ENCODE measurements around the gene GLS2. TPM values are rescaled to one million over a fixed set of nuclear protein-coding genes. Genes with fewer than 3 reads are reported as not detected.

The GLS2 gene
- total RNA-seq, 1 experiment from 2014 or later = 14.8 TPM

- DNase-seq (ENCODE audit: low spot score) = peak; percentile 79
- ChIA-PET CTCF (interaction anchor here (0.6 to 1.7 kb wide), 17 partner anchors 8 to 174 kb away, joined by 3 to 18 read pairs (median 4); partner anchors contain the start of gene GLS2), POLR2A (interaction anchor here (0.5 to 2.3 kb wide), 11 partner anchors 16 to 1121 kb away, joined by 3 to 8 read pairs (median 4); partner anchors contain the start of gene RNF41)
- TF ChIP-seq, protein P1, sequence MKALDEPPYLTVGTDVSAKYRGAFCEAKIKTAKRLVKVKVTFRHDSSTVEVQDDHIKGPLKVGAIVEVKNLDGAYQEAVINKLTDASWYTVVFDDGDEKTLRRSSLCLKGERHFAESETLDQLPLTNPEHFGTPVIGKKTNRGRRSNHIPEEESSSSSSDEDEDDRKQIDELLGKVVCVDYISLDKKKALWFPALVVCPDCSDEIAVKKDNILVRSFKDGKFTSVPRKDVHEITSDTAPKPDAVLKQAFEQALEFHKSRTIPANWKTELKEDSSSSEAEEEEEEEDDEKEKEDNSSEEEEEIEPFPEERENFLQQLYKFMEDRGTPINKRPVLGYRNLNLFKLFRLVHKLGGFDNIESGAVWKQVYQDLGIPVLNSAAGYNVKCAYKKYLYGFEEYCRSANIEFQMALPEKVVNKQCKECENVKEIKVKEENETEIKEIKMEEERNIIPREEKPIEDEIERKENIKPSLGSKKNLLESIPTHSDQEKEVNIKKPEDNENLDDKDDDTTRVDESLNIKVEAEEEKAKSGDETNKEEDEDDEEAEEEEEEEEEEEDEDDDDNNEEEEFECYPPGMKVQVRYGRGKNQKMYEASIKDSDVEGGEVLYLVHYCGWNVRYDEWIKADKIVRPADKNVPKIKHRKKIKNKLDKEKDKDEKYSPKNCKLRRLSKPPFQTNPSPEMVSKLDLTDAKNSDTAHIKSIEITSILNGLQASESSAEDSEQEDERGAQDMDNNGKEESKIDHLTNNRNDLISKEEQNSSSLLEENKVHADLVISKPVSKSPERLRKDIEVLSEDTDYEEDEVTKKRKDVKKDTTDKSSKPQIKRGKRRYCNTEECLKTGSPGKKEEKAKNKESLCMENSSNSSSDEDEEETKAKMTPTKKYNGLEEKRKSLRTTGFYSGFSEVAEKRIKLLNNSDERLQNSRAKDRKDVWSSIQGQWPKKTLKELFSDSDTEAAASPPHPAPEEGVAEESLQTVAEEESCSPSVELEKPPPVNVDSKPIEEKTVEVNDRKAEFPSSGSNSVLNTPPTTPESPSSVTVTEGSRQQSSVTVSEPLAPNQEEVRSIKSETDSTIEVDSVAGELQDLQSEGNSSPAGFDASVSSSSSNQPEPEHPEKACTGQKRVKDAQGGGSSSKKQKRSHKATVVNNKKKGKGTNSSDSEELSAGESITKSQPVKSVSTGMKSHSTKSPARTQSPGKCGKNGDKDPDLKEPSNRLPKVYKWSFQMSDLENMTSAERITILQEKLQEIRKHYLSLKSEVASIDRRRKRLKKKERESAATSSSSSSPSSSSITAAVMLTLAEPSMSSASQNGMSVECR (CRISPR knock-in tag; IDR thresholded peaks at IDR 0.05; ENCODE audit: borderline replicate concordance) = no peak
- TF ChIP-seq, protein P2, sequence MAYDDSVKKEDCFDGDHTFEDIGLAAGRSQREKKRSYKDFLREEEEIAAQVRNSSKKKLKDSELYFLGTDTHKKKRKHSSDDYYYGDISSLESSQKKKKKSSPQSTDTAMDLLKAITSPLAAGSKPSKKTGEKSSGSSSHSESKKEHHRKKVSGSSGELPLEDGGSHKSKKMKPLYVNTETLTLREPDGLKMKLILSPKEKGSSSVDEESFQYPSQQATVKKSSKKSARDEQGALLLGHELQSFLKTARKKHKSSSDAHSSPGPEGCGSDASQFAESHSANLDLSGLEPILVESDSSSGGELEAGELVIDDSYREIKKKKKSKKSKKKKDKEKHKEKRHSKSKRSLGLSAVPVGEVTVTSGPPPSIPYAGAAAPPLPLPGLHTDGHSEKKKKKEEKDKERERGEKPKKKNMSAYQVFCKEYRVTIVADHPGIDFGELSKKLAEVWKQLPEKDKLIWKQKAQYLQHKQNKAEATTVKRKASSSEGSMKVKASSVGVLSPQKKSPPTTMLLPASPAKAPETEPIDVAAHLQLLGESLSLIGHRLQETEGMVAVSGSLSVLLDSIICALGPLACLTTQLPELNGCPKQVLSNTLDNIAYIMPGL (CRISPR knock-in tag; IDR thresholded peaks at IDR 0.05) = no peak
- TF ChIP-seq GTF2I (CRISPR knock-in tag; conservative IDR thresholded peaks at IDR 0.05) = no peak
- TF ChIP-seq ZNF671 (CRISPR knock-in tag; IDR thresholded peaks at IDR 0.05) = no peak
- TF ChIP-seq NFATC4 (CRISPR knock-in tag; IDR thresholded peaks at IDR 0.05) = no peak
- no peak for TF ChIP-seq FOXJ3 (CRISPR knock-in tag; IDR thresholded peaks at IDR 0.05; ENCODE audit: borderline replicate concordance)
- no peak for TF ChIP-seq CREB1 (CRISPR knock-in tag; IDR thresholded peaks at IDR 0.05)
- no peak for TF ChIP-seq ESRRA (CRISPR knock-in tag; IDR thresholded peaks at IDR 0.05; ENCODE audit: borderline replicate concordance)
- H3K27ac Mint-ChIP-seq = peak within 1 kb of the TSS; percentile 88
- peak; percentile 95 for ATAC-seq
- H3K4me1 Mint-ChIP-seq = peaks cover 37% of the 10 kb centered on the region
- H3K4me3 Mint-ChIP-seq = peak within 1 kb of the TSS; percentile 87
- no peaks in the 10 kb centered on the region for H3K27me3 Mint-ChIP-seq (ENCODE audit: low read depth)
- H3K36me3 Mint-ChIP-seq = no peaks in the 10 kb centered on the region
- no peaks in the 10 kb centered on the region for H3K9me3 Mint-ChIP-seq
Measured at GRCh38 chr12:56521590-56522371, 33.8 kb upstream of the GLS2 start, which contains the start of gene RBMS2. Gene RBMS2 (plus strand): TSS chr12:56521820. CDS start chr12:56522024, 204 bp downstream.

- no peak for DNase-seq (ENCODE audit: low spot score)
- ATAC-seq = no peak
- no peaks in the 10 kb centered on the region for H3K36me3 Mint-ChIP-seq
- CTCF ChIA-PET = interaction anchor here (0.6 to 1.7 kb wide), 14 partner anchors 8 to 174 kb away, joined by 3 to 18 read pairs (median 4); partner anchors contain the start of gene GLS2
- TF ChIP-seq, protein P3, sequence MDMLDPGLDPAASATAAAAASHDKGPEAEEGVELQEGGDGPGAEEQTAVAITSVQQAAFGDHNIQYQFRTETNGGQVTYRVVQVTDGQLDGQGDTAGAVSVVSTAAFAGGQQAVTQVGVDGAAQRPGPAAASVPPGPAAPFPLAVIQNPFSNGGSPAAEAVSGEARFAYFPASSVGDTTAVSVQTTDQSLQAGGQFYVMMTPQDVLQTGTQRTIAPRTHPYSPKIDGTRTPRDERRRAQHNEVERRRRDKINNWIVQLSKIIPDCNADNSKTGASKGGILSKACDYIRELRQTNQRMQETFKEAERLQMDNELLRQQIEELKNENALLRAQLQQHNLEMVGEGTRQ (CRISPR knock-in tag; IDR thresholded peaks at IDR 0.05) = no peak
- no peak for TF ChIP-seq GTF2I (CRISPR knock-in tag; conservative IDR thresholded peaks at IDR 0.05)
- TF ChIP-seq ZBTB43 (CRISPR knock-in tag; IDR thresholded peaks at IDR 0.05) = no peak
- H3K4me3 Mint-ChIP-seq = peak overlapping the region; percentile 87
- H3K9me3 Mint-ChIP-seq = no peaks in the 10 kb centered on the region
- H3K27ac Mint-ChIP-seq = peak overlapping the region; percentile 80
- H3K4me1 Mint-ChIP-seq = peaks cover 32% of the 10 kb centered on the region
- no peaks in the 10 kb centered on the region for H3K27me3 Mint-ChIP-seq (ENCODE audit: low read depth)
- POLR2A ChIA-PET = interaction anchor here (0.6 to 2.3 kb wide), 10 partner anchors 15 to 402 kb away, joined by 3 to 8 read pairs (median 4); partner anchors contain the start of gene RNF41
Measured at GRCh38 chr12:56521209-56521589, 33.2 kb upstream of the GLS2 start.

DNA sequence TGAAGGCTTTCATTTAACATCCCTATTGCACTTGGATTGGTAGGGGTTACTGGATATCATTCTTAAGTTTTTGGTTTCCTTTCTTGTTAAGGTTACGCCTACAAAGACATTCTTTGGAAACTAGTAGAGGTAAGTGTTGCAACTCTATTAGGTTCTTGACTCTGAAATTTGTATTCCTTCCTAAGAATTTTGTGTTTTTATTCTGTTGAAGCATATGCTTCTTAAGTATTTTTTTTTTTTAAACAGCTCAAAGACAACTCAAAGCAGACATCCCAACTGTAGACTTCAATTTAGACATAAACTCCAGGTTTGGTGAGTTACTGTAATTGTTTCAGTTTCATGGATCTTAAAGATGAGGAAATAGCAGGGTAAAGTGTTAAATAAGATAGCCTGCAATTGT lies 32.5 kb upstream of the GLS2 start:
- no peaks in the 10 kb centered on the region for H3K36me3 Mint-ChIP-seq
- no peak for ATAC-seq
- peak overlapping the region; percentile 87; the same call in 1 of the 2 replicates for H3K4me3 Mint-ChIP-seq
- ChIA-PET POLR2A (interaction anchor here (1.4 to 2.3 kb wide), 2 partner anchors 109 to 116 kb away, joined by 6 to 8 read pairs; no protein-coding TSS in a partner anchor), CTCF (interaction anchor here (1.3 to 1.7 kb wide), 6 partner anchors 32 to 116 kb away, joined by 3 to 6 read pairs (median 4); partner anchors contain the start of gene GLS2)
- H3K9me3 Mint-ChIP-seq = no peaks in the 10 kb centered on the region
- no peaks in the 10 kb centered on the region for H3K27me3 Mint-ChIP-seq (ENCODE audit: low read depth)
- H3K27ac Mint-ChIP-seq = no peak overlapping the region
- H3K4me1 Mint-ChIP-seq = peaks cover 32% of the 10 kb centered on the region
- no peak for DNase-seq (ENCODE audit: low spot score)
- TF ChIP-seq CREM (CRISPR knock-in tag; IDR thresholded peaks at IDR 0.05) (no peak), IRF1 (CRISPR knock-in tag; IDR thresholded peaks at IDR 0.05) (no peak), CTCF (IDR thresholded peaks at IDR 0.05) (no peak), ZNF263 (CRISPR knock-in tag; IDR thresholded peaks at IDR 0.05; ENCODE audit: low read depth) (no peak), JAZF1 (CRISPR knock-in tag; IDR thresholded peaks at IDR 0.05) (no peak)
- TF ChIP-seq, protein P4, sequence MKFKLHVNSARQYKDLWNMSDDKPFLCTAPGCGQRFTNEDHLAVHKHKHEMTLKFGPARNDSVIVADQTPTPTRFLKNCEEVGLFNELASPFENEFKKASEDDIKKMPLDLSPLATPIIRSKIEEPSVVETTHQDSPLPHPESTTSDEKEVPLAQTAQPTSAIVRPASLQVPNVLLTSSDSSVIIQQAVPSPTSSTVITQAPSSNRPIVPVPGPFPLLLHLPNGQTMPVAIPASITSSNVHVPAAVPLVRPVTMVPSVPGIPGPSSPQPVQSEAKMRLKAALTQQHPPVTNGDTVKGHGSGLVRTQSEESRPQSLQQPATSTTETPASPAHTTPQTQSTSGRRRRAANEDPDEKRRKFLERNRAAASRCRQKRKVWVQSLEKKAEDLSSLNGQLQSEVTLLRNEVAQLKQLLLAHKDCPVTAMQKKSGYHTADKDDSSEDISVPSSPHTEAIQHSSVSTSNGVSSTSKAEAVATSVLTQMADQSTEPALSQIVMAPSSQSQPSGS (CRISPR knock-in tag; IDR thresholded peaks at IDR 0.05; ENCODE audit: borderline replicate concordance, low read depth) = no peak
